Measurements from ENCODE around the gene LTV1. TPM values are rescaled to one million over a fixed set of nuclear protein-coding genes. Genes with fewer than 3 reads are reported as not detected.
A peak's percentile ranks its signal among the peaks of the same experiment; 100 is the strongest.

LTV1 gene
- total and polyA plus RNA-seq, 4 donors: 16.5 to 20.3 (median 18.4) TPM

GRCh38 chr6:143896126-143896860 is 53.2 kb downstream of the LTV1 start:
- no peaks in the 10 kb centered on the region for H3K27me3 ChIP-seq (ENCODE audit: control insufficient read depth in 1 of 2, insufficient read depth in 2 of 2, low read length in 1 of 2)
- peaks cover 0 to 2% of the 10 kb centered on the region in 2 donors for H3K4me1 ChIP-seq (ENCODE audit: control insufficient read depth in 1 of 2, insufficient read depth in 2 of 2, low read length in 2 of 2)
- ATAC-seq (ENCODE audit: low FRiP score) (no peak), DNase-seq (no peak)
- no peak overlapping the region for H3K27ac ChIP-seq (ENCODE audit: low read depth in 1 of 2, low read length in 2 of 2)
- H3K9me3 ChIP-seq (ENCODE audit: control insufficient read depth, low read length): no peaks in the 10 kb centered on the region
- no peak overlapping the region for H3K4me3 ChIP-seq (ENCODE audit: low read length in 2 of 2)
- H3K36me3 ChIP-seq (ENCODE audit: control insufficient read depth in 1 of 2, insufficient read depth in 2 of 2, low read length in 1 of 2): no peaks in the 10 kb centered on the region
- WGBS, 2 donors: 95 to 98% methylated on average over 3 of the region's 3 CpGs
- intact Hi-C loops (cut with DNase I): no loop called here

GRCh38 chr6:143900358-143900757 is 57.2 kb downstream of the LTV1 start:
- Histone ChIP-seq H3K4me3 (ENCODE audit: low read length in 2 of 2) (no peak overlapping the region), H3K27me3 (ENCODE audit: control insufficient read depth in 1 of 2, insufficient read depth in 2 of 2, low read length in 1 of 2) (no peaks in the 10 kb centered on the region), H3K9me3 (ENCODE audit: control insufficient read depth, low read length) (no peaks in the 10 kb centered on the region), H3K36me3 (ENCODE audit: control insufficient read depth in 1 of 2, insufficient read depth in 2 of 2, low read length in 1 of 2) (no peaks in the 10 kb centered on the region), H3K27ac (ENCODE audit: low read depth in 1 of 2, low read length in 2 of 2) (no peak overlapping the region), H3K4me1 (ENCODE audit: control insufficient read depth in 1 of 2, insufficient read depth in 2 of 2, low read length in 2 of 2) (peaks cover 0 to 4% of the 10 kb centered on the region in 2 donors)
- 83 to 84% methylated on average over 2 of the region's 2 CpGs for WGBS, 2 donors
- ATAC-seq (ENCODE audit: low FRiP score) (no peak), DNase-seq (no peak)
- intact Hi-C loops (cut with DNase I): no loop called here

GRCh38 chr6:143901885-143902750 is 59.0 kb downstream of the LTV1 start:
- Histone ChIP-seq H3K9me3 (ENCODE audit: control insufficient read depth, low read length) (no peaks in the 10 kb centered on the region), H3K27me3 (ENCODE audit: control insufficient read depth in 1 of 2, insufficient read depth in 2 of 2, low read length in 1 of 2) (no peaks in the 10 kb centered on the region), H3K4me3 (ENCODE audit: low read length in 2 of 2) (no peak overlapping the region), H3K27ac (ENCODE audit: low read depth in 1 of 2, low read length in 2 of 2) (peak overlapping the region; percentile 57 to 70), H3K36me3 (ENCODE audit: control insufficient read depth in 1 of 2, insufficient read depth in 2 of 2, low read length in 1 of 2) (no peaks in the 10 kb centered on the region), H3K4me1 (ENCODE audit: control insufficient read depth in 1 of 2, insufficient read depth in 2 of 2, low read length in 2 of 2) (peaks cover 0 to 2% of the 10 kb centered on the region in 2 donors)
- intact Hi-C loops (cut with DNase I): no loop called here
- WGBS, 2 donors: 1 to 5% methylated on average over 6 of the region's 6 CpGs
- ATAC-seq (ENCODE audit: low FRiP score) (peak; percentile 72), DNase-seq (peak in 1 of 2 donors; percentile 52)

- ATAC-seq (ENCODE audit: low FRiP score) (peak; percentile 47), DNase-seq (no peak)
- H3K36me3 ChIP-seq (ENCODE audit: control insufficient read depth in 1 of 2, insufficient read depth in 2 of 2, low read length in 1 of 2): no peaks in the 10 kb centered on the region
- no peaks in the 10 kb centered on the region for H3K27me3 ChIP-seq (ENCODE audit: control insufficient read depth in 1 of 2, insufficient read depth in 2 of 2, low read length in 1 of 2)
- no peaks in the 10 kb centered on the region for H3K9me3 ChIP-seq (ENCODE audit: control insufficient read depth, low read length)
- no peak overlapping the region for H3K27ac ChIP-seq (ENCODE audit: low read depth in 1 of 2, low read length in 2 of 2)
- H3K4me1 ChIP-seq (ENCODE audit: control insufficient read depth in 1 of 2, insufficient read depth in 2 of 2, low read length in 2 of 2): peaks cover 0 to 2% of the 10 kb centered on the region in 2 donors
- intact Hi-C loops (cut with DNase I): no loop called here
- H3K4me3 ChIP-seq (ENCODE audit: low read length in 2 of 2): no peak overlapping the region
- WGBS, 2 donors: 87 to 94% methylated on average over 2 of the region's 2 CpGs
Observed at GRCh38 chr6:143902827-143903226, 59.7 kb downstream of the LTV1 start.

GRCh38 chr6:143911028-143911427 is 67.9 kb downstream of the LTV1 start:
- DNase-seq (no peak), ATAC-seq (ENCODE audit: low FRiP score) (no peak)
- no peaks in the 10 kb centered on the region for H3K9me3 ChIP-seq (ENCODE audit: control insufficient read depth, low read length)
- WGBS, 2 donors: 83 to 91% methylated on average over 1 of the region's 1 CpG
- H3K4me1 ChIP-seq (ENCODE audit: control insufficient read depth in 1 of 2, insufficient read depth in 2 of 2, low read length in 2 of 2): no peaks in the 10 kb centered on the region
- H3K27me3 ChIP-seq (ENCODE audit: control insufficient read depth in 1 of 2, insufficient read depth in 2 of 2, low read length in 1 of 2): no peaks in the 10 kb centered on the region
- H3K27ac ChIP-seq (ENCODE audit: low read depth in 1 of 2, low read length in 2 of 2): no peak overlapping the region
- no peak overlapping the region for H3K4me3 ChIP-seq (ENCODE audit: low read length in 2 of 2)
- H3K36me3 ChIP-seq (ENCODE audit: control insufficient read depth in 1 of 2, insufficient read depth in 2 of 2, low read length in 1 of 2): no peaks in the 10 kb centered on the region
- intact Hi-C loops (cut with DNase I): no loop called here

GRCh38 chr6:143912671-143913070 is 69.5 kb downstream of the LTV1 start:
- intact Hi-C loops (cut with DNase I): no loop called here
- ATAC-seq (ENCODE audit: low FRiP score): no peak
- 77 to 86% methylated on average over 1 of the region's 1 CpG for WGBS, 2 donors

More at GRCh38 chr6:143912671-143913070, 69.5 kb downstream of the LTV1 start:
- DNase-seq: no peak
- no peaks in the 10 kb centered on the region for H3K36me3 ChIP-seq (ENCODE audit: control insufficient read depth in 1 of 2, insufficient read depth in 2 of 2, low read length in 1 of 2)
- no peaks in the 10 kb centered on the region for H3K27me3 ChIP-seq (ENCODE audit: control insufficient read depth in 1 of 2, insufficient read depth in 2 of 2, low read length in 1 of 2)
- no peaks in the 10 kb centered on the region for H3K9me3 ChIP-seq (ENCODE audit: control insufficient read depth, low read length)
- H3K27ac ChIP-seq (ENCODE audit: low read depth in 1 of 2, low read length in 2 of 2): no peak overlapping the region
- no peaks in the 10 kb centered on the region for H3K4me1 ChIP-seq (ENCODE audit: control insufficient read depth in 1 of 2, insufficient read depth in 2 of 2, low read length in 2 of 2)
- no peak overlapping the region for H3K4me3 ChIP-seq (ENCODE audit: low read length in 2 of 2)

Other genes with a start within 250 kb of the LTV1 start
- gene PHACTR2, start 165.4 kb upstream of the LTV1 start, total RNA-seq: 10 to 100 TPM; 87.1 to 96.8 TPM
- gene PHACTR2, start 165.4 kb upstream of the LTV1 start, polyA plus RNA-seq: 10 to 100 TPM; 15.3 TPM
- gene ZC2HC1B, start 21.1 kb downstream of the LTV1 start, total RNA-seq: not detected
- gene ZC2HC1B, start 21.1 kb downstream of the LTV1 start, polyA plus RNA-seq: not detected
- 100 to 1,000 TPM in 1 of 2 donors, 10 to 100 TPM in 1; 65.5 to 101 TPM for gene PLAGL1, start 164.9 kb downstream of the LTV1 start, total RNA-seq
- 10 to 100 TPM; 16.5 to 53.4 TPM for gene PLAGL1, start 164.9 kb downstream of the LTV1 start, polyA plus RNA-seq

All from aorta (tissue), 5 donors.